SK-N-SH (cell line): ENCODE data around the gene BUD31. TPM values are rescaled to one million over a fixed set of nuclear protein-coding genes. Genes with fewer than 3 reads are reported as not detected.

ENCODE experiments used
- CTCF ChIA-PET: fragments of 300-600, 350-600 bp; formaldehyde crosslinking; extraction: SDS; loops from one replicate; lab custom pipeline; 2021; lab: Yijun Ruan, JAX
- POLR2A ChIA-PET: fragments of 350-600 bp; sonication (Branson Sonifier 250); formaldehyde crosslinking; extraction: SDS; loops from one replicate; lab custom pipeline; 2020; ENCODE audit warnings: antibody characterized with exemption, inconsistent platforms; lab: Yijun Ruan, JAX
- DNase-seq: peaks from one replicate; pipeline ENCODE4 v3.0.0; 2012
- H2AFZ ChIP-seq: fragments of 200-600 bp; sonication (generic); 2 replicates; pipeline ENCODE4 v1.8.1; 2016; ENCODE audit warnings: antibody characterized with exemption, mild to moderate bottlenecking, low read depth
- H3F3A ChIP-seq: fragments of 200-600 bp; sonication (generic); replicated peaks from 2 replicates; pipeline ENCODE3; 2016; ENCODE audit warnings: antibody characterized with exemption, mild to moderate bottlenecking; ENCODE audit not compliant: insufficient read depth
- H3K27ac ChIP-seq, 2 experiments: fragments of 200-500 bp in 1 of 2; fragments of 200-600 bp in 1 of 2; sonication (Bioruptor generic) in 1 of 2; sonication (generic), shearing (Covaris generic) in 1 of 2; 2 replicates each; pipeline versions ENCODE4 v1.5.1 to v1.6.1; 2014 to 2016; ENCODE audit warnings: low read depth in 2 of 2, inconsistent platforms in 1 of 2, low read length in 1 of 2, mild to moderate bottlenecking in 1 of 2, mixed read lengths in 1 of 2
- H3K27me3 ChIP-seq: fragments of 200-600 bp; sonication (generic), shearing (Covaris generic); 2 replicates; pipeline ENCODE4 v1.6.1; 2016; ENCODE audit warnings: mixed run types; ENCODE audit not compliant: insufficient read depth
- H3K36me3 ChIP-seq, 2 experiments: fragments of 200-500 bp in 1 of 2; fragments of 200-600 bp in 1 of 2; sonication (Bioruptor generic) in 1 of 2; sonication (generic) in 1 of 2; replicated peaks in 1 of 2; 2 replicates each; pipeline versions ENCODE3 to v1.5.1; 2014 to 2016; ENCODE audit warnings: low read length in 1 of 2, mild to moderate bottlenecking in 1 of 2; ENCODE audit not compliant: insufficient read depth in 2 of 2, control insufficient read depth in 1 of 2
- H3K4me1 ChIP-seq, 2 experiments: fragments of 200-500 bp in 1 of 2; fragments of 200-600 bp in 1 of 2; sonication (Bioruptor generic) in 1 of 2; sonication (generic), shearing (Covaris generic) in 1 of 2; 2 replicates each; pipeline versions ENCODE4 v1.5.1 to v1.6.1; 2014 to 2016; ENCODE audit warnings: low read depth in 1 of 2, low read length in 1 of 2, mixed run types in 1 of 2; ENCODE audit not compliant: insufficient read depth in 2 of 2, control insufficient read depth in 1 of 2
- H3K4me2 ChIP-seq: fragments of 200-600 bp; sonication (generic), shearing (Covaris generic); 2 replicates; pipeline ENCODE4 v1.6.1; 2017; ENCODE audit warnings: mixed run types
- H3K4me3 ChIP-seq, 2 experiments: fragments of 200-500 bp in 1 of 2; fragments of 200-600 bp in 1 of 2; sonication (Bioruptor generic) in 1 of 2; sonication (generic), shearing (Covaris generic) in 1 of 2; 2 replicates each; pipeline versions ENCODE4 v1.5.1 to v1.8.1; 2014 to 2016; ENCODE audit warnings: low read depth in 2 of 2, inconsistent platforms in 1 of 2, low read length in 1 of 2, mild to moderate bottlenecking in 1 of 2, mixed read lengths in 1 of 2, moderate library complexity in 1 of 2
- H3K79me2 ChIP-seq: fragments of 200-600 bp; sonication (generic); 2 replicates; pipeline ENCODE4 v1.8.1; 2017; ENCODE audit warnings: mild to moderate bottlenecking; ENCODE audit not compliant: insufficient read depth
- H3K9ac ChIP-seq: fragments of 200-600 bp; sonication (generic); 2 replicates; pipeline ENCODE4 v1.6.1; 2017; ENCODE audit warnings: mixed run types
- H3K9me2 ChIP-seq: fragments of 200-600 bp; sonication (generic); 2 replicates; pipeline ENCODE4 v1.6.1; 2017; ENCODE audit warnings: mixed run types
- H3K9me3 ChIP-seq: fragments of 200-600 bp; sonication (generic); 2 replicates; pipeline ENCODE4 v1.6.1; 2017; ENCODE audit warnings: mixed run types, mild to moderate bottlenecking, moderate library complexity
- H4K20me1 ChIP-seq: fragments of 200-600 bp; sonication (generic); 2 replicates; pipeline ENCODE4 v1.6.1; 2017; ENCODE audit warnings: mild to moderate bottlenecking, mixed run types; ENCODE audit not compliant: insufficient read depth
- CHD2 ChIP-seq: fragments of 150-350 bp; IDR thresholded peaks from 2 replicates; pipeline ENCODE4 v1.6.1; 2018; ENCODE audit warnings: low read length; ENCODE audit not compliant: partially characterized antibody
- FOXM1 ChIP-seq: IDR thresholded peaks from 2 replicates; pipeline ENCODE4 v1.4.0; 2012; ENCODE audit warnings: low read depth, mild to moderate bottlenecking
- REST ChIP-seq: IDR thresholded peaks from 2 replicates; pipeline ENCODE4 v1.6.1; 2012; ENCODE audit warnings: mild to moderate bottlenecking, low read depth, low read length, moderate library complexity
- USF2 ChIP-seq: fragments of 150-350 bp; IDR thresholded peaks from 2 replicates; pipeline ENCODE4 v1.6.1; 2017; ENCODE audit warnings: antibody characterized with exemption, low read length, low read depth, borderline replicate concordance
- ZBTB33 ChIP-seq: IDR thresholded peaks from 2 replicates; pipeline ENCODE4 v1.4.0; 2012; ENCODE audit warnings: low read depth, borderline replicate concordance
- WGBS: methylation state at CpG from one replicate; pipeline ENCODE4 v1.1.6; 2017; ENCODE audit warnings: low lambda C conversion rate; 5-methylcytosine and 5-hydroxymethylcytosine counted together
- polyA plus RNA-seq, 3 experiments: library from polyadenylated mRNA; depleted of rRNA; stranded (reverse); fragments of >200 nt; gene quantifications; 2 replicates each; pipeline ENCODE4 v1.2.3, GENCODE V29; 2012
- TF ChIP-seq, protein P1 (sequence below): fragments of 200-600 bp; sonication (generic); IDR thresholded peaks from 2 replicates; pipeline ENCODE4 v1.6.1; 2017; ENCODE audit warnings: antibody characterized with exemption, mild to moderate bottlenecking, moderate library complexity

The BUD31 gene
- polyA plus RNA-seq, 1 of the 3 experiments (the other 2 are of a cell fraction) = 162 TPM

DNA sequence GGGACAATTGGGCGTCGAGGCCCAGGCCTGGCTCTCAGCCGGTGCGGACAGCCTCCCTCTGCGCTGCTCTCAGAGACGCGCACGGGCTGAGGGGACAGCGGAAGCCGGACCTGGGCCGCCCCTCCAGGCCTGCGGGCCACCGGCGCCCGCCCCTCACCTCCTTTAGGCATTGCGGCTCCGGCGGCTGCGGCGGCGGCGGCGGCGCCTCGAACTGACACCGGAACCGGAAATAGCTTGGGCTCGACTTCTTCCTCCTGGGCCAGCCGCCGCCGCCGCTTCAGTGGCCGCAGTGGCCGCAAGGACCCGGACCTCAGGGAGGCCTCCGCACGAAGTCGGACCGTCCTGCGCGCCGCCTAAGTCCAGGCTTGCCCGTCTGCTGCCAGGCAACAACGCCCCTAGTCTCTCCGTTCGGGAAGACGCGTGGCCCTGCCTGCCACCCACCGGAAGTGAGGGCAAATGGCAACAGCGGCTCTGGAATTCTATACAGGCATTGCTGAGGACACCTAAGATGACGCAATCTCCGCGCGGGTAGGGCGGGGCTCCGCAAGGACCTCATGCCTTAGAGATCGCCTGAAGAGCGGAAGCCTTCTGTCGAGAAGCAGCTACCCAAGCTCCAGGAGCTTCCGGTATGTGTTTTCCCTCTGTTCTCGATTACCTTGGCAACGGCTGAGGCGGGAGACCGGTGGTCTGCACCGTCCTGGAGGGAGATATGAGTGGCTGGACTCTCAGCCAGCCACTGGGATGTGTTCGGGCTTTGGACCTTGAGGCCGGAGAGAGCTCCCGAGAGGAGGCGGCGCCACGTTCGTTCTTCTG, at the start of gene BUD31, which contains the start of gene PDAP1 (continued):
- TF ChIP-seq REST = peak; percentile 62
- 0 out of 2 replicates have a peak, but pooled peaks have one; percentile 12 for TF ChIP-seq ZBTB33
- no peak for TF ChIP-seq FOXM1
- TF ChIP-seq, protein P1, sequence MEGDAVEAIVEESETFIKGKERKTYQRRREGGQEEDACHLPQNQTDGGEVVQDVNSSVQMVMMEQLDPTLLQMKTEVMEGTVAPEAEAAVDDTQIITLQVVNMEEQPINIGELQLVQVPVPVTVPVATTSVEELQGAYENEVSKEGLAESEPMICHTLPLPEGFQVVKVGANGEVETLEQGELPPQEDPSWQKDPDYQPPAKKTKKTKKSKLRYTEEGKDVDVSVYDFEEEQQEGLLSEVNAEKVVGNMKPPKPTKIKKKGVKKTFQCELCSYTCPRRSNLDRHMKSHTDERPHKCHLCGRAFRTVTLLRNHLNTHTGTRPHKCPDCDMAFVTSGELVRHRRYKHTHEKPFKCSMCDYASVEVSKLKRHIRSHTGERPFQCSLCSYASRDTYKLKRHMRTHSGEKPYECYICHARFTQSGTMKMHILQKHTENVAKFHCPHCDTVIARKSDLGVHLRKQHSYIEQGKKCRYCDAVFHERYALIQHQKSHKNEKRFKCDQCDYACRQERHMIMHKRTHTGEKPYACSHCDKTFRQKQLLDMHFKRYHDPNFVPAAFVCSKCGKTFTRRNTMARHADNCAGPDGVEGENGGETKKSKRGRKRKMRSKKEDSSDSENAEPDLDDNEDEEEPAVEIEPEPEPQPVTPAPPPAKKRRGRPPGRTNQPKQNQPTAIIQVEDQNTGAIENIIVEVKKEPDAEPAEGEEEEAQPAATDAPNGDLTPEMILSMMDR = no peak

- Histone ChIP-seq H3K4me2 (no peak overlapping the region), H3K27ac (no peak overlapping the region), H3K9me3 (no peaks in the 10 kb centered on the region), H4K20me1 (peaks cover 8% of the 10 kb centered on the region), H3K9ac (no peak overlapping the region), H3K79me2 (no peaks in the 10 kb centered on the region), H3K27me3 (no peaks in the 10 kb centered on the region), H3K36me3 (peaks cover 51 to 78% of the 10 kb centered on the region in 2 experiments), H3K4me1 (peaks cover 0 to 3% of the 10 kb centered on the region in 2 experiments; a peak in 1 of 4 replicates), H2AFZ (no peak overlapping the region), H3K4me3 (no peak overlapping the region), H3K9me2 (no peaks in the 10 kb centered on the region), H3F3A (peaks cover 21% of the 10 kb centered on the region)
- WGBS = 95% methylated on average over 22 of the region's 22 CpGs
- ChIA-PET POLR2A (no interaction called here), CTCF (interaction anchor here (0.8 to 1.7 kb wide), 3 partner anchors 11 to 22 kb away, joined by 4 to 5 read pairs (median 4); no protein-coding TSS in a partner anchor)
- no peak for DNase-seq
- no peak for TF ChIP-seq FOXM1
- no peak for TF ChIP-seq CHD2
- TF ChIP-seq USF2 = no peak
Observed at GRCh38 chr7:99359465-99360154, 49.2 kb upstream of the BUD31 start.
